H9 (cell line): Measurements from ENCODE around the gene KRT12. TPM values are rescaled to one million over a fixed set of nuclear protein-coding genes. Genes with fewer than 3 reads are reported as not detected.

Experiments used
- DNase-seq: peaks from one replicate; pipeline ENCODE4 v3.0.0-alpha.2; 2017
- H2AFZ ChIP-seq: one replicate; pipeline ENCODE4 v1.6.1; 2013; ENCODE audit warnings: mild to moderate bottlenecking, low read length, control low read depth, moderate library complexity
- H2AK5ac ChIP-seq: 2 replicates; pipeline ENCODE4 v1.6.1; 2013; ENCODE audit warnings: low read length, control low read depth, mixed read lengths; ENCODE audit not compliant: insufficient read length
- H2BK120ac ChIP-seq: one replicate; pipeline ENCODE4 v1.6.1; 2013; ENCODE audit warnings: low read depth, mild to moderate bottlenecking, low read length, control low read depth, inconsistent platforms; ENCODE audit not compliant: poor library complexity, severe bottlenecking
- H2BK12ac ChIP-seq: 2 replicates; pipeline ENCODE4 v1.6.1; 2013; ENCODE audit warnings: low read length, control low read depth, mixed read lengths, low read depth; ENCODE audit not compliant: insufficient read length
- H2BK15ac ChIP-seq: 2 replicates; pipeline ENCODE4 v1.6.1; 2013; ENCODE audit warnings: low read depth, low read length, control low read depth
- H2BK20ac ChIP-seq: one replicate; pipeline ENCODE4 v1.6.1; 2013; ENCODE audit warnings: low read depth, mild to moderate bottlenecking, low read length, control low read depth, inconsistent platforms; ENCODE audit not compliant: poor library complexity, severe bottlenecking
- H2BK5ac ChIP-seq: 2 replicates; pipeline ENCODE4 v1.6.1; 2013; ENCODE audit warnings: low read length, control low read depth, mixed read lengths; ENCODE audit not compliant: insufficient read length
- H3K14ac ChIP-seq: 2 replicates; pipeline ENCODE4 v1.6.1; 2013; ENCODE audit warnings: low read length, control low read depth; ENCODE audit not compliant: insufficient read depth
- H3K18ac ChIP-seq: 2 replicates; pipeline ENCODE4 v1.6.1; 2013; ENCODE audit warnings: low read depth, mild to moderate bottlenecking, mixed read lengths, low read length, control low read depth; ENCODE audit not compliant: insufficient read length
- H3K23ac ChIP-seq: 2 replicates; pipeline ENCODE4 v1.6.1; 2013; ENCODE audit warnings: low read length, control low read depth, mixed read lengths, low read depth; ENCODE audit not compliant: insufficient read length
- H3K23me2 ChIP-seq: 2 replicates; pipeline ENCODE4 v1.6.1; 2013; ENCODE audit warnings: low read depth, mild to moderate bottlenecking, mixed read lengths, low read length, control low read depth; ENCODE audit not compliant: insufficient read length, poor library complexity, severe bottlenecking
- H3K27ac ChIP-seq: 2 replicates; pipeline ENCODE4 v1.5.1; 2013; ENCODE audit warnings: low read length, control low read depth, mixed read lengths, low read depth; ENCODE audit not compliant: insufficient read length
- H3K27me3 ChIP-seq: 2 replicates; pipeline ENCODE4 v1.6.1; 2013; ENCODE audit warnings: low read length, control low read depth, inconsistent platforms; ENCODE audit not compliant: insufficient read depth
- H3K4ac ChIP-seq: 2 replicates; pipeline ENCODE4 v1.6.1; 2013; ENCODE audit warnings: low read depth, mild to moderate bottlenecking, control low read depth, inconsistent platforms, low read length, moderate library complexity
- H3K4me1 ChIP-seq: 2 replicates; pipeline ENCODE4 v1.6.1; 2013; ENCODE audit warnings: low read length, control low read depth, inconsistent platforms; ENCODE audit not compliant: insufficient read depth
- H3K4me2 ChIP-seq: 2 replicates; pipeline ENCODE4 v1.6.1; 2013; ENCODE audit warnings: low read length, control low read depth, mixed read lengths; ENCODE audit not compliant: insufficient read length, insufficient read depth
- H3K56ac ChIP-seq: 2 replicates; pipeline ENCODE4 v1.6.1; 2013; ENCODE audit warnings: low read depth, mild to moderate bottlenecking, mixed read lengths, low read length, control low read depth; ENCODE audit not compliant: insufficient read length
- H3K79me1 ChIP-seq: 2 replicates; pipeline ENCODE4 v1.6.1; 2013; ENCODE audit warnings: low read depth, mild to moderate bottlenecking, moderate library complexity, low read length, control low read depth, inconsistent platforms; ENCODE audit not compliant: insufficient read depth, poor library complexity, severe bottlenecking
- H3K79me2 ChIP-seq: 2 replicates; pipeline ENCODE4 v1.6.1; 2013; ENCODE audit warnings: low read length, control low read depth, inconsistent platforms; ENCODE audit not compliant: insufficient read depth
- H3K9ac ChIP-seq: 2 replicates; pipeline ENCODE4 v1.6.1; 2013; ENCODE audit warnings: low read length, control low read depth, mixed read lengths; ENCODE audit not compliant: insufficient read length; ENCODE audit errors: extremely low read depth
- H3K9me3 ChIP-seq: one replicate; pipeline ENCODE4 v1.6.1; 2013; ENCODE audit warnings: low read depth, low read length, inconsistent platforms; ENCODE audit not compliant: control insufficient read depth
- H3T11ph ChIP-seq: one replicate; pipeline ENCODE4 v1.6.1; 2013; ENCODE audit warnings: mild to moderate bottlenecking, low read length, control low read depth, inconsistent platforms
- H4K20me1 ChIP-seq: one replicate; pipeline ENCODE4 v1.6.1; 2013; ENCODE audit not compliant: control insufficient read depth, insufficient read length, insufficient read depth
- H4K5ac ChIP-seq: 2 replicates; pipeline ENCODE4 v1.6.1; 2013; ENCODE audit warnings: low read depth, mild to moderate bottlenecking, mixed read lengths, low read length, control low read depth; ENCODE audit not compliant: insufficient read length
- H4K8ac ChIP-seq: replicated peaks from 2 replicates; pipeline ENCODE4 v1.6.1; 2013; ENCODE audit warnings: low read length, control low read depth, mixed read lengths, low read depth; ENCODE audit not compliant: insufficient read length
- H4K91ac ChIP-seq: 2 replicates; pipeline ENCODE4 v1.6.1; 2013; ENCODE audit warnings: low read depth, mild to moderate bottlenecking, moderate library complexity, mixed read lengths, low read length, control low read depth; ENCODE audit not compliant: insufficient read length
- H3K27ac Mint-ChIP-seq, 3 experiments: 2 replicates in 2 of 3; 3 replicates in 1 of 3; pipeline ENCODE4 v1.8.0; 2020 to 2021; ENCODE audit warnings: mixed read lengths in 3 of 3, mild to moderate bottlenecking in 1 of 3, moderate library complexity in 1 of 3
- H3K27me3 Mint-ChIP-seq: 2 replicates; pipeline ENCODE4 v1.8.0; 2021; ENCODE audit warnings: low read depth, mild to moderate bottlenecking, moderate library complexity, mixed read lengths
- H3K36me3 Mint-ChIP-seq, 3 experiments: 2 replicates in 2 of 3; 3 replicates in 1 of 3; pipeline ENCODE4 v1.8.0; 2020 to 2021; ENCODE audit warnings: low read depth in 3 of 3, mixed read lengths in 3 of 3; ENCODE audit not compliant: insufficient read depth in 1 of 3
- H3K4me1 Mint-ChIP-seq, 2 experiments: 2 replicates each; pipeline ENCODE4 v1.8.0; 2020; ENCODE audit warnings: mixed read lengths in 2 of 2
- H3K4me3 Mint-ChIP-seq, 2 experiments: 2 replicates in 1 of 2; 3 replicates in 1 of 2; pipeline ENCODE4 v1.8.0; 2020 to 2021; ENCODE audit warnings: mild to moderate bottlenecking in 2 of 2, mixed read lengths in 2 of 2, moderate library complexity in 1 of 2
- H3K9me3 Mint-ChIP-seq, 2 experiments: 2 replicates in 1 of 2; 3 replicates in 1 of 2; pipeline ENCODE4 v1.8.0; 2020; ENCODE audit warnings: mild to moderate bottlenecking in 2 of 2, mixed read lengths in 2 of 2, moderate library complexity in 1 of 2
- WGBS: extraction: QIAGEN DNeasy Blood & Tissue Kit; methylation state at CpG from one replicate; pipeline ENCODE4 v1.1.7; 2013; ENCODE audit warnings: missing lambda C conversion rate, low lambda C conversion rate, mixed read lengths; ENCODE audit not compliant: insufficient read length; ENCODE audit errors: extremely low coverage; 5-methylcytosine and 5-hydroxymethylcytosine counted together
- total RNA-seq: library from RNA; stranded (reverse); gene quantifications from 2 replicates; pipeline ENCODE4 v1.2.1, GENCODE V29; 2021
- TF ChIP-seq, protein P1 (sequence below): fragments of 200-600 bp; sonication (generic); conservative IDR thresholded peaks from 3 replicates; pipeline ENCODE4 v1.8.0; 2021; ENCODE audit warnings: antibody characterized with exemption, mild to moderate bottlenecking

KRT12 gene
- total RNA-seq, 1 experiment from 2014 or later: not detected

DNA sequence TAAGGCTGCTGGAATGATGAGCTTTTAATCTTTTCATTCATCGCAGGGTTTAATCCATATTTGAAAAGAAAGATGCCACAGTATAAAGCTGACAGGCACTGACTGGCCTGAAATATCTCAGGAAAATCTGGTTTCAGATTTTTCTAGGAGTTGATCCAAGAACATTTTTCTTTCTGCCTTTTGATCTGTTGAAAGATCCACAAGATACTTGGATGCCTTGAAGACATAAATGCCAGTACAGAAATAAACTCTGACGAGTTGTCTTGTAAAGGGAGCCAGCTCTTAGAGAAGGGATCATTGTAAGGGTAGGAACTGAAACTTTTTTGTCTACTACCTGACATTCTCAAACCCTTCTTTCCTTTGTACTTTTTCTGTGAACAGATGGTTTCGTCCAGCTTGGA, 43.4 kb upstream of the KRT12 start:
- H3K27me3 Mint-ChIP-seq: peaks cover 2% of the 10 kb centered on the region; the same call in 1 of the 2 replicates
- Histone ChIP-seq H2BK15ac (no peak overlapping the region), H2AFZ (no peak overlapping the region), H2BK120ac (no peak overlapping the region), H3K14ac (no peak overlapping the region), H2AK5ac (no peak overlapping the region), H3K9me3 (no peaks in the 10 kb centered on the region), H3K79me1 (no peaks in the 10 kb centered on the region), H4K20me1 (no peaks in the 10 kb centered on the region), H4K5ac (no peak overlapping the region), H3K4ac (no peak overlapping the region), H3K9ac (no peak overlapping the region), H3K27ac (no peak overlapping the region), H3K23me2 (no peaks in the 10 kb centered on the region), H3K27me3 (no peaks in the 10 kb centered on the region), H4K91ac (no peak overlapping the region), H3T11ph (no peak overlapping the region), H3K4me2 (no peak overlapping the region), H2BK12ac (no peak overlapping the region), H2BK5ac (no peak overlapping the region), H2BK20ac (no peak overlapping the region), H3K18ac (no peak overlapping the region), H3K4me1 (no peaks in the 10 kb centered on the region), H3K56ac (no peak overlapping the region), H3K23ac (no peak overlapping the region), H3K79me2 (no peaks in the 10 kb centered on the region), H4K8ac (no peak overlapping the region)
- H3K4me3 Mint-ChIP-seq: no peak overlapping the region
- H3K9me3 Mint-ChIP-seq: no peaks in the 10 kb centered on the region
- H3K4me1 Mint-ChIP-seq: peaks cover 4 to 9% of the 10 kb centered on the region in 2 experiments
- DNase-seq: no peak
- no peak overlapping the region for H3K27ac Mint-ChIP-seq
- no CpG with 5 or more reads among the region's 3 CpGs for WGBS
- H3K36me3 Mint-ChIP-seq: no peaks in the 10 kb centered on the region
- TF ChIP-seq, protein P1, sequence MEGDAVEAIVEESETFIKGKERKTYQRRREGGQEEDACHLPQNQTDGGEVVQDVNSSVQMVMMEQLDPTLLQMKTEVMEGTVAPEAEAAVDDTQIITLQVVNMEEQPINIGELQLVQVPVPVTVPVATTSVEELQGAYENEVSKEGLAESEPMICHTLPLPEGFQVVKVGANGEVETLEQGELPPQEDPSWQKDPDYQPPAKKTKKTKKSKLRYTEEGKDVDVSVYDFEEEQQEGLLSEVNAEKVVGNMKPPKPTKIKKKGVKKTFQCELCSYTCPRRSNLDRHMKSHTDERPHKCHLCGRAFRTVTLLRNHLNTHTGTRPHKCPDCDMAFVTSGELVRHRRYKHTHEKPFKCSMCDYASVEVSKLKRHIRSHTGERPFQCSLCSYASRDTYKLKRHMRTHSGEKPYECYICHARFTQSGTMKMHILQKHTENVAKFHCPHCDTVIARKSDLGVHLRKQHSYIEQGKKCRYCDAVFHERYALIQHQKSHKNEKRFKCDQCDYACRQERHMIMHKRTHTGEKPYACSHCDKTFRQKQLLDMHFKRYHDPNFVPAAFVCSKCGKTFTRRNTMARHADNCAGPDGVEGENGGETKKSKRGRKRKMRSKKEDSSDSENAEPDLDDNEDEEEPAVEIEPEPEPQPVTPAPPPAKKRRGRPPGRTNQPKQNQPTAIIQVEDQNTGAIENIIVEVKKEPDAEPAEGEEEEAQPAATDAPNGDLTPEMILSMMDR: no peak
